GM18526 (cell line): ENCODE results near the gene TGIF2LY.
"Not testable (repeated sequence)": the region's sequence is repeated elsewhere in the genome, so short reads cannot be mapped to it uniquely, and the experiment has no call there.

Experiments
- POLR2A ChIP-seq: IDR thresholded peaks from 3 replicates; pipeline ENCODE4 v1.6.1; 2011; ENCODE audit not compliant: insufficient read length; ENCODE audit errors: extremely low read depth

Gene TGIF2LY

DNA sequence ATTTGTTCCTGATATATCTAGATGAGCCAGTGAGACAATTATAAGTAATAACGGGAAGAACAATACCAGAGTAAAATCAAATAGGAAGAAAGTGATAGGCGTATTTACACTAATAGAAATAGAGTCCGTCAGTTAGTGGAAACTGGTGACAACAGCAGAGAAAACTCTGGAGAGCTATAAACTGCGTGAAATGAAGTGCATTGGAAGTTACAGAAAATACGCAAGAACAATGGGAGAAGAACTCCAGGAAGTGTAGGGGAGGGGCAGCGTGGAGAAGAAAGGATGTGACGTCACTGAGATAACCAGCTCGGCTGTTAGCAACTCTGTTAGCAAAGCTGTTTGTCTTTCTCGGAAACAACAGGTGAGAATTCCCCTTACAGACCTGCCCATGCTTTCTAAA lies at the start of gene TGIF2LY:
TSS of gene TGIF2LY (plus strand) at position 301 of the 400 bp plus-strand sequence. CDS start 178 bp downstream, outside the sequence.
- TF ChIP-seq POLR2A = not testable (repeated sequence)
